Upper lobe of left lung (tissue), 4 donors: ENCODE data around the gene UBR7.

Experiments used
- CTCF ChIP-seq, 6 experiments: fragments of 450-650 bp in 4 of 6; fragments of 200-600 bp in 2 of 6; sonication (generic) in 2 of 6; IDR thresholded peaks; one replicate each; pipeline ENCODE4 v1.5.1; 2016 to 2019; ENCODE audit warnings: antibody characterized with exemption in 6 of 6
- EP300 ChIP-seq, 4 donors: sonication (generic); formaldehyde crosslinking; IDR thresholded peaks; one replicate each; pipeline ENCODE4 v1.5.1; 2017; ENCODE audit warnings: antibody characterized with exemption in 4 of 4, control low read depth in 2 of 4
- POLR2A ChIP-seq, 4 donors: fragments of 450-650 bp; IDR thresholded peaks; one replicate each; pipeline ENCODE4 v1.5.1; 2016 to 2017; ENCODE audit warnings: antibody characterized with exemption in 4 of 4, mild to moderate bottlenecking in 2 of 4
- POLR2AphosphoS5 ChIP-seq, 2 donors: sonication (generic); formaldehyde crosslinking; IDR thresholded peaks; one replicate each; pipeline ENCODE4 v1.5.1; 2017; ENCODE audit warnings: antibody characterized with exemption in 2 of 2

DNA sequence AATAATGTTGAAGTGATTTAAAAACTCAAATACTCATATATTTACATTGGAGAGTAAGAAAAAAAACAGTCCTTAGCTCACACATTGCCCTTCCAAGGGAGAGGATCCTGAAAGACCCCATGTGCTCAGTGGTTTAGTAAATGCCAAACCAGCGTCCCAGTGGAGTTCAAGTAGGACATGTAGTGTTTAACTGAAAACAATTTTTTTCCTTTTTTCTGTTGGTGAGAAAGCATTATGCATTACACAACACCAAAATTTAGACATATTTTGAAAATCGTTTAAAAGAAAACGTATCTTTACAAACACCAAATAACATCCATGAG is 33.6 kb downstream of the UBR7 start:
- TF ChIP-seq CTCF (IDR thresholded peaks at IDR 0.05) (no peak), POLR2A (IDR thresholded peaks at IDR 0.05) (no peak), POLR2AphosphoS5 (IDR thresholded peaks at IDR 0.05) (no peak), EP300 (IDR thresholded peaks at IDR 0.05) (no peak)
